CD4-positive, alpha-beta T cell treated with Interleukin-17A for 1 hour (primary cell): ENCODE data around the gene LCN6.

ENCODE experiments used
- DNase-seq: peaks from one replicate; pipeline ENCODE4 v3.0.0-alpha.2; 2020

The LCN6 gene

DNA sequence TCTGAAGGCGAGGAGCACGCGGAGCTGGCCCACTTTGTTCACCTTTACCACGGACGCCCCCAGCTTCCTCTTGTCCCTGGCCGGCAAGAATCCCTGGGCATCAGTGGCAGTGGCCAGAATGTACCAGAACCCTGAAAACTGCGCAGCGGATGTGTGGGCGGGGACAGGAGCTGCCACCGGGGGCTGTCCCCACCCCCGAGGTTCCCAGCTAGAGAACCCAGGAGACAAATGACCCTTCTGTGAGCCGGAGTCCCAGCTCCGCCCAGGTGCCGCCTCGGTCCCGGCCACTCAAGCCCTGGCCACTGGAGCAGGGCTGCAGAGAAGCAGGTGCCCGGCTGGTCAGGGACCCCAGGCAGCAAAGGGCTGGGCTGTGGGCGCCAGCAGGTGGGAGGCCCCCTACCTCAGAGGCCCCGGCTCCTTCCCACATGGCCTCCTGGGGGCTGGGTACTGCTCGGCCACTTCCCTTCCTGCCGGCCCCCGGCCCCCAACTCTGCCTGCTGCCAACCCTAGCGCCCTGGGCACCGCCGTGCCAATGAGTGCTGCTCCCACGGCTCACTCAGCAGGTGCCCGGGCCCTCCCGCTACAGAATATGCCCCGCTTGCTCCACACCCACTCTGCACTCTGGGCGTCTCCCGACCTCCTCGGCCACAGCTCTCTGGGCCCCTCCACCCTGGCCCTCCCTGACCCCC lies 6.3 kb downstream of the LCN6 start:
- no peak for DNase-seq

DNA sequence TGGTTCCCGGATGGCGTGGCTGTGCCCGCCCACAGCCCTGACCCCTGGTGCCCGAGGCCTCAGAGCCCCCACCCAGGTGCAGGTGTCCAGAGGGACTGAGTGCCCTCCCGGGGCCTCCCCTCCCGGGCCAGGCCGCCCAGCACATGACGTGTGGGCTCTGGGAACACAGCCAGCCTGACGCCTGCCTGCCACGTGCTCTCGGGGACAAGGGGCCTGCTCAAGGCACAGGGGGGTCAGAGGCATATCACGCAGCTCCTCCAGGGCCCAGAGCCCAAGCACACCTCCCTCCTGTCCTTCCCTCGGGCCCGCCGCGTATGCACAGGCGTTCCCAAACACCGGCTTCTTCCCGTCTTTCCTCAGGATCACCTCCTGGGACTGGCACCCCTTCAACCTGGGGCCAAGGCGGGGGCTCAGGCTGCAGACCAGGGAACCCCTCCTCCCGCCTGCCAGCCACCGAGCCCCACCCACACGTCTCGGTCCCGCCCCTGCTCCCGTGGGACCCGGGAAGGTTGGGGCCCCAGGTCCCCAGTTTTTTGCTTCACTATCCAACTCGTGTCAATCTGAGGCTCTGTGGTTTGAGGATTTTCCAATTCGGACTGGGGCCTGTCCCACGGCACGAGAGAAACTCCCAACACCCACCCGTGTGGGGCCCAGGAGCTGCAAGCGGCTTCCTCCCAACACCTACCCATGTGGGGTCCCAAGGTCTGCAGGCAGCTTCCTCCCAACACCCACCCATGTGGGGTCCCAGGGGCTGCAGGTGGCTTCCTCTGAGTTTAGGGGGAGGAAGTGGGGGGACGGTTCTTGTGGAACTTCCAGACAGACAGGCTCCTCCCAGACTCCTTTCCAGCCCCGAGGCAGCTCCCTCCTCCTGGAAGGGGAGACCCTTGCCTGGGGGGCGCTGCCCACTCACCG lies 7.1 kb downstream of the LCN6 start:
- no peak for DNase-seq

GRCh38 chr9:136740491-136740890 lies 7.8 kb downstream of the LCN6 start:
- DNase-seq: no peak

- DNase-seq: no peak
These were observed 8.3 kb downstream of the LCN6 start for GRCh38 chr9:136740069-136740468.

GRCh38 chr9:136739509-136739908 lies 8.8 kb downstream of the LCN6 start:
- DNase-seq: no peak

DNA sequence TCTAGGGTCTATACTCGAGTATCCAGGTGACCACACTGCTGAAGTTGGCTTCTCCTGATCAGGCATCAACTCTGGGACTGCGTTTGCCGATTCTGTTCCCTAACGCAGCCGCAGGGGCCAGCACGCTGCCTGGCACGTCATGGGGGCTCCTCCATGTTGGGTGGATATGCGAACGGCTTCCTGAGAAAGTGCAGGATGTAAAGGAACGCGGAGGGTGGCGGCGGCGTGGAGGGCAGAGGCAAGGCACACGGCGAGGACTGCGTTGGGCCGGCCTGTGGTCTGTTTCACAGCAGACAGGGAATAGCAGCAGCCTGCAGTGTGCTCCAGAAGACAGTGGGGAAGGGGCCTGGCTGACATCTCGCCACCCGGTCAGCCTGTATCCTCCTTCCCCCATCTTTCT lies 9.4 kb downstream of the LCN6 start:
- no peak for DNase-seq

DNA sequence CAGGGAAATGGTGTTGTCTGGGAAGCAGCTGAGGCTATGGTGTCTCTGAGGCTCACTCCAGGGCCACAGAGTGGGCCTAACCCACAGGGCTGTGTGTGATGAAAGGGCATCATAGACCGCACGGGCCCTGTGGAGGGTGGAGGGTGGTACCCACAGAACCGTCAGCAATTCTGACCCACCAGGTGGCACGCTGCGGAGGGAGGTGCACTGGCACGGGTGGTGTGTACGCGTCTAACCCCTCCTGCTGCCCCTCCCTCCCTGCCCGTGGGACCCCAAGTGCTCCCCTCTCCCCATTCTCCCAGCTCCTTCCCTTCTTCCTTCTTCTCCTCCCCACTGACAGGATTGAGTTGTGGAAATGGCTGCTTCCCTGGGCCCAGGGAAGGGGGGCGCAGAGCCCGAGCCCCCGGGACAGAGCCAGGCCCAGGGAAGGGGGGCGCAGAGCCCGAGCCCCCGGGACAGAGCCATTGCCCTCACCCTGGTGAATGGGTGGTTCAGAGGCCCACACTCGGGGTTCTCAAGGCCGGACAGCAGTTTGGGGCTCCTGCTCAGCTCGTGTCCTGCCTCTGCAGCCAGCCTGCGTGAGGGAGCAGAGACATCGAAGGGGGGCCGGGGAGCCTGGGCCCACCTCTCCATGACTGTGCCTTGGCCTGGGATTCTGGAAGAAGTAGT lies 12.4 kb downstream of the LCN6 start:
- DNase-seq: no peak

DNA sequence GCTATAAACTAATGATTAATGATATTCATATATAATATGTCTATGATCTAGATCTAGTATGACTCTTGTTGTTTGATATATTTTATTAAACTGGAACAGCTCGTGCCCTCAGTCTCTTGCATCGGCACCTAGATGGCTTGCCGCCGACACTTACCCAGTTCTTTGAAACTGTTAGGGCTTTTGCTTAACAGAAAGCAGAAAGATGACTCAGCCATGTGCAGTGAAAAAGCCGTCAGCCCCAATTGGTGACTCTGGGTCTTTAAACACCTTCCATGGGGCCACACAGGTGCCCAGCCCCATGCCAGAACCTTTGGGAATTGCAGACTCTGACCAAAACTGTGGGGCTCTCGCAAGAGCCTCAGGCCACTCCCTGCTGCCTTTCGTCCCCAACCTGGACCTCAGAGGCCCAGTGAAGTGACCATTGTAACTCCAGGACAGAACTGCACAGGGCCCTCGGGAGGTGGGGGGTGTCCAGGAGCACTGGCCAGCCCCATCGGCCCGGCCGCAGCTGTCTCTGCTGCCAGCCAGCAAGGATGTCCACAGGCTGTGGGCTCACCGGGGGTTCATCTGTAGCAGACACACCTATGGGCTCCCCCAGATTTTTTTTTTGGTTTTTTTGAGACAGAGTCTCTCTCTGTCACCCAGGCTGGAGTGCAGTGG lies 13.4 kb downstream of the LCN6 start:
- DNase-seq: no peak

- no peak for DNase-seq
These were observed 14.7 kb downstream of the LCN6 start for GRCh38 chr9:136733611-136734010.

- no peak for DNase-seq
These were observed 15.7 kb downstream of the LCN6 start for GRCh38 chr9:136732444-136733178.

DNA sequence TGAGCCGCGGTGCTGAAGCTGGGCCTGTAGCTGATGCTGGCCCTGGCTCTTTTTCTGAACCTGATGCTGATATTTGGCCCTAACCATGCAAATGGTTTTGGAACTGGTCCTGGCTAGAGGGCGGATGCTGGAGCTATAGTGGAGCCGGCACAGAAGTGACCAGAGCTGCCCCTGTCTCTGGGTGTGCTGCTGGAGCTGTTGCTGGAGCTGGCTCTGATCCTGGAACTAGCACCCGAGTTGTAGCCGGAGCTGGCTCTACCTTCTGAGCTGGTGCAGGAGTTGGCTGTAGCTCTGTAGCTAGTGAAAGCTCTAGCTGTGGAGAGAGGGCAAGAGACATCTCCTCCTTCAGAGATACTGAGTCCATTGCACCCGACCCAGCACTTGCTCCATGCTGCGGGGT lies 18.4 kb downstream of the LCN6 start:
- DNase-seq: no peak

- no peak for DNase-seq
These were observed 19.2 kb downstream of the LCN6 start for GRCh38 chr9:136729144-136729543.

GRCh38 chr9:136728548-136729123 lies 19.7 kb downstream of the LCN6 start:
- DNase-seq: no peak

GRCh38 chr9:136728080-136728547 lies 20.2 kb downstream of the LCN6 start:
- peak; percentile 93 for DNase-seq

GRCh38 chr9:136726631-136727191 lies 21.6 kb downstream of the LCN6 start:
- DNase-seq: peak; percentile 66

DNA sequence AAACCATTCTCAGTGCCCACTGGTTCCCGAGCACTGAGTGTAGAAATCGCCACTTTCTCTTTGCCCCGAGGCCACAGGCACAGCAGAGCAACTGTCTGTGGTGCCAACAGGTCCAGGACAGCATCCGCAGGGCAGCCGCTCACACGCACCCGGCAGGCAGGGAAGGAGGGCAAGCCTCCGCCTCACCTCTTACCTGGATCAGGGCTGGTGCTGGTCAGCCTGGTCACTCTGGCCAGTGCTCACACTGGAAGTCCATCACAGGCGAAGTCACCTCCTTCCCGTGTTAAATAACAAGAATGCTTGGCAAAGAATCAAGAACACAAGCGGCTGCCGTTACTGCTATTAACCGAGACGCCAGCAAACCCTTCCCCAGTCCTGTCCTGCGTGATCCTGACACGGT lies 22.2 kb downstream of the LCN6 start:
- no peak for DNase-seq

- no peak for DNase-seq
These were observed 22.7 kb downstream of the LCN6 start for GRCh38 chr9:136725612-136726011.

DNA sequence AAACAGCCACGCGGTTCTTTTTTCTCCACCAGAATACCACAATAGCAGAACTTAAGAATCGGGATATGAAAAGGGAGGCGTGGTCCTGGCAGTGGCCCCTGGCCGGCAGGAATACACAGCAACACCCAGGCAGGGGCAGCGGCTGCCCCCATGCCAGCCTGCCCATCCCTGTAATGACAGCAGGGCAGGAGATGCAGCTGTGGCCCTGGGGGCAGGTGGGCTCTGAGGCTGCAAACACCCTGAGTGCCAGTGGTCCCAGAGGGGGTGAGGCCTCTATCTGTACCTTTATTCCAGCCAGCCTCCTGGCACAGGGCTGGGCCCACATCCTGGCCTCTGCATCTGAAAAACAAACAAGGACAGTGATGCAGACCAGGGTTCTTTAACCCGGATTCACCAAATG lies 23.6 kb downstream of the LCN6 start:
- DNase-seq: no peak

DNA sequence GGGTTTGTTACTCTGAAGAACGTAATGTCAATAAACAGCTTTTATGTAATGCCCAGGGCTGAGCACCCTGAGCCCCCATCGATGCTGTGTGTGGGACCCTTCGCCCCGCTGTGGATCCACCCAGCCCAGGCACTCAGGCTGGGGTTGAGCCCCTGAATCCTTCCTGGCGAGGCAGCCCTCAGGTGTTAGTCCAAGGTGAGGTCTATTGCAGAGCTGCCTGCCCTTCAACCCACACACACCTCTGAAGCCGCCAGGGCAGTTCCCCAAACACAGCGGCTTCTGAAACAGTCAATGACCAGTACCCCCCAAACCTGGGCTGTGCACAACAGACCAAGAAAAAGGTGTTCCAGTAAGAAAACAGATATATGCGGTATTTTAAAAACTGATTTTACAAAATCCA lies 24.3 kb downstream of the LCN6 start:
- DNase-seq: no peak

DNA sequence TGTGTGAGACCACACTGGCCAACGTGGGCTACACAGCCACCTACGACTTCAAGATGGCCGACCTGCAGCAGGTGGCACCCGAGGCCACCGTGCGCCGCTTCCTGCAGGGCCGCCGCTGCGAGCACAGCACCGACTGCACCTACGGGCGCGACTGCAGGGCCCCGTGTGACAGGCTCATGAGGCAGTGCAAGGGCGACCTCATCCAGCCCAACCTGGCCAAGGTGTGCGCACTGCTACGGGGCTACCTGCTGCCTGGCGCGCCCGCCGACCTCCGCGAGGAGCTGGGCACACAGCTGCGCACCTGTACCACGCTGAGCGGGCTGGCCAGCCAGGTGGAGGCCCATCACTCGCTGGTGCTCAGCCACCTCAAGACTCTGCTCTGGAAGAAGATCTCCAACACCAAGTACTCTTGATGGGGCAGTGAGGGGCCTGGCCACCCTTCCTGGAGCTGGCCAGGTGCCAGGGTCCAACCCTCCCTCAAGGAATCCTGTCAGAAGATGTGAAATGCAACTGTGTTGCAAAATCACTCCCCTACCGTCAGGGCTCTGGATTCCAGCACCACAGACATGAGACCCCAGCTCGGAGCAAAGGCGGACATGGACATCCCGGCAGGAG lies 24.9 kb downstream of the LCN6 start:
- DNase-seq: no peak

DNA sequence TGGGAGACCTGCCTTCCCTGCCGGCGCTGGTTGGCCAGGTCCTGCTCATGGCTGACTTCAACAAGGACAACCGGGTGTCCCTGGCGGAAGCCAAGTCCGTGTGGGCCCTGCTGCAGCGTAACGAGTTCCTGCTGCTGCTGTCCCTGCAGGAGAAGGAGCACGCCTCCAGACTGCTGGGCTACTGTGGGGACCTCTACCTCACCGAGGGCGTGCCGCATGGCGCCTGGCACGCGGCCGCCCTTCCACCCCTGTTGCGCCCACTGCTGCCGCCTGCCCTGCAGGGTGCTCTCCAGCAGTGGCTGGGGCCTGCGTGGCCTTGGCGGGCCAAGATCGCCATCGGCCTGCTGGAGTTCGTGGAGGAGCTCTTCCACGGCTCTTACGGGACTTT lies 25.4 kb downstream of the LCN6 start:
- DNase-seq: no peak
